H1 (cell line): ENCODE results near the gene FRMPD4. TPM values are rescaled to one million over a fixed set of nuclear protein-coding genes. Genes with fewer than 3 reads are reported as not detected.

Source experiments
- CTCF ChIA-PET: fragments of 300-600 bp; sonication (Branson Sonifier 250); formaldehyde crosslinking; loops from one replicate; lab custom pipeline; 2021; ENCODE audit not compliant: partially characterized antibody; lab: Charles Lee
- POLR2A ChIA-PET: fragments of 300-600 bp; sonication (Branson Sonifier 250); formaldehyde crosslinking; loops from one replicate; lab custom pipeline; 2021; ENCODE audit warnings: inconsistent platforms; ENCODE audit not compliant: partially characterized antibody; lab: Charles Lee
- DNase-seq, 2 experiments: peaks; one replicate each; pipeline versions ENCODE4 v3.0.0 to v3.0.0-alpha.2; 2010 to 2022; ENCODE audit warnings: low spot score in 2 of 2, low read depth in 1 of 2, mixed read lengths in 1 of 2
- FAIRE-seq: peaks from 2 replicates; lab custom pipeline; 2011; peaks lifted over from hg19 to GRCh38; lab: Jason Lieb, UNC
- H2AFZ ChIP-seq: 2 replicates; pipeline ENCODE4 v1.8.1; 2012; ENCODE audit warnings: low read length, inconsistent platforms
- H2AK5ac ChIP-seq: 2 replicates; pipeline ENCODE4 v1.6.1; 2013; ENCODE audit warnings: low read depth, low read length
- H2BK120ac ChIP-seq: replicated peaks from 2 replicates; pipeline ENCODE3; 2013; ENCODE audit warnings: low read depth, low read length, inconsistent platforms
- H2BK12ac ChIP-seq: 2 replicates; pipeline ENCODE4 v1.6.1; 2013; ENCODE audit warnings: low read depth, low read length
- H2BK15ac ChIP-seq: 2 replicates; pipeline ENCODE4 v1.6.1; 2013; ENCODE audit warnings: low read length
- H2BK20ac ChIP-seq: 2 replicates; pipeline ENCODE4 v1.6.1; 2013; ENCODE audit warnings: low read length
- H2BK5ac ChIP-seq: 2 replicates; pipeline ENCODE4 v1.6.1; 2013; ENCODE audit warnings: low read depth, low read length
- H3K14ac ChIP-seq: 2 replicates; pipeline ENCODE4 v1.6.1; 2013; ENCODE audit warnings: inconsistent platforms; ENCODE audit not compliant: insufficient read length
- H3K18ac ChIP-seq: 2 replicates; pipeline ENCODE4 v1.6.1; 2013; ENCODE audit warnings: low read length; ENCODE audit errors: extremely low read depth
- H3K23ac ChIP-seq: 2 replicates; pipeline ENCODE4 v1.6.1; 2013; ENCODE audit warnings: inconsistent platforms; ENCODE audit not compliant: insufficient read length
- H3K23me2 ChIP-seq: 2 replicates; pipeline ENCODE4 v1.6.1; 2013; ENCODE audit warnings: low read depth, low read length
- H3K27ac ChIP-seq: 2 replicates; pipeline ENCODE4 v1.6.1; 2011; ENCODE audit warnings: low read depth, low read length, inconsistent platforms
- H3K27me3 ChIP-seq, 4 experiments: replicated peaks in 1 of 4; 1 replicate in 1 of 4; 2 replicates in 3 of 4; pipeline versions ENCODE4 v1.6.1 to v1.8.1; 2011 to 2013; ENCODE audit warnings: low read length in 3 of 4, mild to moderate bottlenecking in 3 of 4, inconsistent platforms in 2 of 4, mixed read lengths in 2 of 4, moderate library complexity in 1 of 4; ENCODE audit not compliant: control insufficient read depth in 3 of 4, insufficient read depth in 3 of 4; ENCODE audit errors: extremely low read depth in 1 of 4
- H3K36me3 ChIP-seq, 4 experiments: 2 replicates each; pipeline versions ENCODE4 v1.6.1 to v1.8.1; 2011 to 2013; ENCODE audit warnings: mild to moderate bottlenecking in 4 of 4, low read length in 3 of 4, moderate library complexity in 2 of 4, control low read depth in 1 of 4, inconsistent platforms in 1 of 4; ENCODE audit not compliant: insufficient read depth in 4 of 4, control insufficient read depth in 2 of 4
- H3K4ac ChIP-seq: replicated peaks from 2 replicates; pipeline ENCODE3; 2013; ENCODE audit warnings: low read length, low read depth, mixed read lengths, inconsistent platforms; ENCODE audit not compliant: insufficient read length
- H3K4me1 ChIP-seq, 4 experiments: replicated peaks in 1 of 4; 1 replicate in 1 of 4; 2 replicates in 3 of 4; pipeline versions ENCODE4 v1.6.1 to v1.8.1; 2011 to 2013; ENCODE audit warnings: low read length in 3 of 4, inconsistent platforms in 2 of 4, mixed read lengths in 1 of 4; ENCODE audit not compliant: insufficient read depth in 4 of 4, control insufficient read depth in 3 of 4
- H3K4me2 ChIP-seq, 2 experiments: 2 replicates each; pipeline versions ENCODE4 v1.6.1 to v1.8.1; 2011 to 2013; ENCODE audit warnings: low read depth in 2 of 2, low read length in 2 of 2, control low read depth in 1 of 2, inconsistent platforms in 1 of 2, mild to moderate bottlenecking in 1 of 2; ENCODE audit not compliant: insufficient read depth in 1 of 2
- H3K4me3 ChIP-seq, 4 experiments: fragments of 200-600, 300-600 bp in 1 of 4; sonication (generic), shearing (Covaris generic), sonication (Bioruptor Twin) in 1 of 4; 2 replicates each; pipeline versions ENCODE4 v1.5.1 to v1.8.1; 2011 to 2016; ENCODE audit warnings: low read length in 4 of 4, low read depth in 3 of 4, control low read depth in 2 of 4, inconsistent platforms in 2 of 4, mild to moderate bottlenecking in 2 of 4, mixed read lengths in 1 of 4, moderate library complexity in 1 of 4; ENCODE audit not compliant: insufficient read depth in 2 of 4; ENCODE audit errors: extremely low read depth in 1 of 4
- H3K56ac ChIP-seq: replicated peaks from 2 replicates; pipeline ENCODE3; 2013; ENCODE audit warnings: low read depth, mild to moderate bottlenecking, mixed read lengths, low read length, inconsistent platforms; ENCODE audit not compliant: insufficient read length
- H3K79me1 ChIP-seq: 2 replicates; pipeline ENCODE4 v1.6.1; 2013; ENCODE audit warnings: low read depth, low read length, control low read depth
- H3K79me2 ChIP-seq, 2 experiments: 2 replicates each; pipeline versions ENCODE4 v1.6.1 to v1.8.1; 2012 to 2013; ENCODE audit warnings: low read length in 2 of 2, mild to moderate bottlenecking in 2 of 2, inconsistent platforms in 1 of 2; ENCODE audit not compliant: insufficient read depth in 2 of 2, control insufficient read depth in 1 of 2
- H3K9ac ChIP-seq, 4 experiments: replicated peaks in 1 of 4; 1 replicate in 1 of 4; 2 replicates in 3 of 4; pipeline versions ENCODE4 v1.6.1 to v1.8.1; 2011 to 2013; ENCODE audit warnings: low read depth in 3 of 4, low read length in 3 of 4, control low read depth in 2 of 4, mild to moderate bottlenecking in 2 of 4, moderate library complexity in 2 of 4, inconsistent platforms in 1 of 4; ENCODE audit errors: extremely low read depth in 1 of 4
- H3K9me3 ChIP-seq, 2 experiments: 2 replicates each; pipeline versions ENCODE4 v1.6.1 to v1.8.1; 2012 to 2013; ENCODE audit warnings: mild to moderate bottlenecking in 2 of 2, moderate library complexity in 2 of 2, control low read depth in 1 of 2, inconsistent platforms in 1 of 2, low read depth in 1 of 2, low read length in 1 of 2, mixed read lengths in 1 of 2; ENCODE audit not compliant: insufficient read depth in 2 of 2
- H4K20me1 ChIP-seq, 2 experiments: replicated peaks in 1 of 2; 2 replicates each; pipeline versions ENCODE3 to v1.8.1; 2011 to 2013; ENCODE audit warnings: inconsistent platforms in 2 of 2, low read length in 2 of 2, mild to moderate bottlenecking in 1 of 2; ENCODE audit not compliant: insufficient read depth in 2 of 2, control insufficient read depth in 1 of 2
- H4K5ac ChIP-seq: 2 replicates; pipeline ENCODE4 v1.6.1; 2013; ENCODE audit warnings: low read length, low read depth, mixed read lengths, inconsistent platforms; ENCODE audit not compliant: insufficient read length
- H4K8ac ChIP-seq: 2 replicates; pipeline ENCODE4 v1.8.0; 2013; ENCODE audit warnings: mild to moderate bottlenecking, moderate library complexity, low read length, inconsistent platforms; ENCODE audit not compliant: insufficient read depth; ENCODE audit errors: extremely low read depth
- H4K91ac ChIP-seq: replicated peaks from 2 replicates; pipeline ENCODE3; 2013; ENCODE audit warnings: low read length, mixed read lengths, inconsistent platforms; ENCODE audit not compliant: insufficient read length
- EP300 ChIP-seq, 2 experiments: IDR thresholded peaks; 1 replicate in 1 of 2; 2 replicates in 1 of 2; pipeline ENCODE4 v1.6.1; 2011 to 2012; ENCODE audit warnings: low read depth in 2 of 2, low read length in 2 of 2, mild to moderate bottlenecking in 2 of 2, borderline replicate concordance in 1 of 2, inconsistent platforms in 1 of 2, moderate library complexity in 1 of 2
- JUN ChIP-seq: IDR thresholded peaks from 2 replicates; pipeline ENCODE4 v1.6.1; 2011; ENCODE audit warnings: low read depth, mild to moderate bottlenecking, improper control_type of control experiment, low read length
- KDM1A ChIP-seq: fragments of 200-600, 300-600 bp; sonication (generic); IDR thresholded peaks from 2 replicates; pipeline ENCODE4 v1.7.1; 2016; ENCODE audit warnings: mild to moderate bottlenecking, low read length, borderline replicate concordance
- MAFK ChIP-seq: IDR thresholded peaks from 2 replicates; pipeline ENCODE4 v1.6.1; 2012; ENCODE audit warnings: low read depth, mild to moderate bottlenecking, improper control_type of control experiment, low read length
- RFX5 ChIP-seq: IDR thresholded peaks from 2 replicates; pipeline ENCODE4 v1.6.1; 2011; ENCODE audit warnings: low read depth, low read length, improper control_type of control experiment, borderline replicate concordance
- RNF2 ChIP-seq: fragments of 200-900, 300-1000 bp; sonication (generic); IDR thresholded peaks from 2 replicates; pipeline ENCODE4 v1.7.1; 2016; ENCODE audit warnings: borderline replicate concordance, low read depth, mild to moderate bottlenecking, antibody characterized with exemption, low read length; ENCODE audit not compliant: poor library complexity, severe bottlenecking; ENCODE audit errors: missing control alignments
- TAF7 ChIP-seq: optimal IDR thresholded peaks from 2 replicates; pipeline ENCODE3; 2011; ENCODE audit warnings: low read depth, mild to moderate bottlenecking, inconsistent platforms, low read length, moderate library complexity, borderline replicate concordance
- TBP ChIP-seq: IDR thresholded peaks from 2 replicates; pipeline ENCODE4 v1.6.1; 2011; ENCODE audit warnings: low read depth, low read length, improper control_type of control experiment
- TCF12 ChIP-seq: IDR thresholded peaks from 2 replicates; pipeline ENCODE4 v1.6.1; 2011; ENCODE audit warnings: low read depth, mild to moderate bottlenecking, low read length
- YY1 ChIP-seq: IDR thresholded peaks from 2 replicates; pipeline ENCODE4 v1.6.1; 2011; ENCODE audit warnings: low read depth, mild to moderate bottlenecking, low read length
- WGBS, 2 experiments: shearing (Covaris generic) in 1 of 2; methylation state at CpG; one replicate each; pipeline versions ENCODE4 v1.1.6 to v1.1.7; 2013 to 2015; ENCODE audit warnings: low lambda C conversion rate in 2 of 2, mixed read lengths in 2 of 2, inconsistent platforms in 1 of 2, low coverage in 1 of 2, missing lambda C conversion rate in 1 of 2; ENCODE audit not compliant: insufficient replicate concordance in 2 of 2, insufficient coverage in 1 of 2, insufficient read length in 1 of 2; ENCODE audit errors: extremely low coverage in 1 of 2, missing lambda C conversion rate in 1 of 2; 5-methylcytosine and 5-hydroxymethylcytosine counted together
- polyA plus RNA-seq, 7 experiments: library from polyadenylated mRNA; depleted of rRNA in 3 of 7; stranded (reverse) in 5 of 7; unstranded in 2 of 7; fragments of >200 nt in 5 of 7; fragments of 200-250 nt in 2 of 7; gene quantifications; 1 replicate in 5 of 7; 2 replicates in 1 of 7; 4 replicates in 1 of 7; pipeline versions ENCODE4 v1.2.1 to v1.2.3, GENCODE V29; 2011 to 2013; ENCODE audit warnings: missing spikeins in 2 of 7, mixed read lengths in 2 of 7
- total RNA-seq: library from RNA; stranded (reverse); fragmentation: NEBNext Ultra II Directional; extraction: Animal tissue kit (Norgen Biotek cat#: 25700); gene quantifications from 2 replicates; pipeline ENCODE4 v1.2.1, GENCODE V29; 2021
- TF ChIP-seq, protein P1 (sequence below), 3 experiments: IDR thresholded peaks; 1 replicate in 2 of 3; 2 replicates in 1 of 3; pipeline versions ENCODE4 v1.5.1 to v1.6.1; 2011; ENCODE audit warnings: low read length in 3 of 3, mild to moderate bottlenecking in 3 of 3, inconsistent platforms in 2 of 3, low read depth in 1 of 3, moderate library complexity in 1 of 3; ENCODE audit not compliant: insufficient read depth in 1 of 3; ENCODE audit errors: control extremely low read depth in 1 of 3

Gene FRMPD4
- total and polyA plus RNA-seq, 2 of the 8 experiments (the other 6 are each of a cell fraction or from before 2014, with no cell fraction given) = 0.02 to 0.37 TPM

DNA sequence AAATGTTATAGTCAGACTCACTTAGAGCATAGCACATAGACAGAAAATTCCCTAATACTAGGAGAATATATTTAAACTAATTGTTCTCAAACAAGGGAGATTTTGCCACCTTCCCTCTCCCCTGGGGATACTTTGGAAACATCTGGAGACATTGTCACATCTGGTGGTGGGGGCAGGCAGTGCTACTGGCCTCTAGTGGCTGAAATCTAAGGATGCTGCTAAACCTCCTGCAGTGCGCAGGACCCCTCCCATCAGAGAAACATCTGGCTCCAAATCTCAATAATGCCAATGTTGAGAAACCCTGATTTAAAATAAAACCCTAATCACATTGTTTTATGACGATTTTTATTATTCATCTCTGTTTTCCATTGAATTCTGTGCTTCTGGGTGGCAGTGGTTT lies 244.9 kb downstream of the FRMPD4 start:
- FAIRE-seq (peak; percentile 79), DNase-seq (no peak)
- Histone ChIP-seq H3K4me3 (no peak overlapping the region), H3K27me3 (no peaks in the 10 kb centered on the region), H4K20me1 (no peaks in the 10 kb centered on the region), H2BK20ac (no peak overlapping the region), H3K18ac (no peak overlapping the region), H4K91ac (no peak overlapping the region), H3K36me3 (no peaks in the 10 kb centered on the region), H3K4ac (no peak overlapping the region), H3K79me2 (no peaks in the 10 kb centered on the region), H3K9me3 (no peaks in the 10 kb centered on the region), H2BK5ac (no peak overlapping the region), H3K4me2 (no peak overlapping the region), H3K14ac (no peak overlapping the region), H4K5ac (no peak overlapping the region), H3K9ac (no peak overlapping the region), H2BK15ac (no peak overlapping the region), H3K56ac (no peak overlapping the region), H2BK12ac (no peak overlapping the region), H2BK120ac (no peak overlapping the region), H2AK5ac (no peak overlapping the region), H2AFZ (no peak overlapping the region), H3K4me1 (no peaks in the 10 kb centered on the region), H4K8ac (no peak overlapping the region), H3K23me2 (no peaks in the 10 kb centered on the region), H3K27ac (no peak overlapping the region), H3K23ac (no peak overlapping the region), H3K79me1 (no peaks in the 10 kb centered on the region)
- POLR2A ChIA-PET = no interaction called here
- CTCF ChIA-PET = interaction anchor here (1.0 kb wide), 1 partner anchor 264 kb away, joined by 3 read pairs; no protein-coding TSS in a partner anchor
- WGBS, 2 experiments = 48% methylated on average over 2 of the region's 2 CpGs; no CpG with 5 or more reads in 1 of the 2 experiments
- TF ChIP-seq TCF12 (0 out of 2 replicates have a peak, but pooled peaks have one; percentile 19), JUN (no peak), KDM1A (no peak), YY1 (no peak), MAFK (no peak), TBP (no peak), EP300 (IDR thresholded peaks at IDR 0.05; ENCODE audit: borderline replicate concordance in 1 of 2, low read depth in 2 of 2, low read length in 2 of 2) (no peak), RFX5 (no peak), TAF7 (no peak), RNF2 (no peak)
- TF ChIP-seq, protein P1, sequence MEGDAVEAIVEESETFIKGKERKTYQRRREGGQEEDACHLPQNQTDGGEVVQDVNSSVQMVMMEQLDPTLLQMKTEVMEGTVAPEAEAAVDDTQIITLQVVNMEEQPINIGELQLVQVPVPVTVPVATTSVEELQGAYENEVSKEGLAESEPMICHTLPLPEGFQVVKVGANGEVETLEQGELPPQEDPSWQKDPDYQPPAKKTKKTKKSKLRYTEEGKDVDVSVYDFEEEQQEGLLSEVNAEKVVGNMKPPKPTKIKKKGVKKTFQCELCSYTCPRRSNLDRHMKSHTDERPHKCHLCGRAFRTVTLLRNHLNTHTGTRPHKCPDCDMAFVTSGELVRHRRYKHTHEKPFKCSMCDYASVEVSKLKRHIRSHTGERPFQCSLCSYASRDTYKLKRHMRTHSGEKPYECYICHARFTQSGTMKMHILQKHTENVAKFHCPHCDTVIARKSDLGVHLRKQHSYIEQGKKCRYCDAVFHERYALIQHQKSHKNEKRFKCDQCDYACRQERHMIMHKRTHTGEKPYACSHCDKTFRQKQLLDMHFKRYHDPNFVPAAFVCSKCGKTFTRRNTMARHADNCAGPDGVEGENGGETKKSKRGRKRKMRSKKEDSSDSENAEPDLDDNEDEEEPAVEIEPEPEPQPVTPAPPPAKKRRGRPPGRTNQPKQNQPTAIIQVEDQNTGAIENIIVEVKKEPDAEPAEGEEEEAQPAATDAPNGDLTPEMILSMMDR (IDR thresholded peaks at IDR 0.05; ENCODE audit: control extremely low read depth in 1 of 3, insufficient read depth in 1 of 3, low read depth in 1 of 3, low read length in 3 of 3) = peak; percentile 50 to 60 (median 55)
